HepG2 (cell line): ENCODE measurements around the gene URGCP. TPM values are rescaled to one million over a fixed set of nuclear protein-coding genes. Genes with fewer than 3 reads are reported as not detected.
A peak's percentile ranks its signal among the peaks of the same experiment; 100 is the strongest.

Experiments used
- ATAC-seq: fragments of 200-7000 bp; cut with Tn5 transposase; 3 replicates; pipeline ENCODE4 v1.9.1; 2020; ENCODE audit warnings: mild to moderate bottlenecking, moderate library complexity
- BruUV-seq: library from RNA; stranded (reverse); fragments of 400-500 nt; replicated peaks from 2 replicates; lab custom pipeline; 2021; lab: Mats Ljungman, UMichigan
- CTCF ChIA-PET: fragments of 300-600 bp; formaldehyde crosslinking; extraction: SDS; loops from one replicate; lab custom pipeline; 2021; ENCODE audit warnings: low total read pairs, inconsistent platforms, low intra/inter-chr PET ratio; lab: Yijun Ruan, JAX
- POLR2A ChIA-PET: fragments of 350-600 bp; sonication (Branson Sonifier 250); formaldehyde crosslinking; loops from one replicate; lab custom pipeline; 2020; ENCODE audit warnings: antibody characterized with exemption, inconsistent platforms; lab: Yijun Ruan, JAX
- DNase-seq: peaks from one replicate; pipeline ENCODE4 v3.0.0-alpha.2; 2015; ENCODE audit warnings: low spot score
- FAIRE-seq: peaks from 3 replicates; lab custom pipeline; 2011; peaks lifted over from hg19 to GRCh38; lab: Jason Lieb, UNC
- H2AFZ ChIP-seq: one replicate; pipeline ENCODE4 v1.6.1; 2011; ENCODE audit warnings: low read length, inconsistent platforms
- H3K27ac ChIP-seq: fragments of 300-600 bp; 3 replicates; pipeline ENCODE4 v1.8.0; 2011; ENCODE audit warnings: mixed run types, mild to moderate bottlenecking, mixed read lengths, low read length, inconsistent platforms; ENCODE audit not compliant: insufficient read depth; ENCODE audit errors: extremely low read length
- H3K27me3 ChIP-seq, 2 experiments: fragments of 200-600 bp in 1 of 2; 2 replicates in 1 of 2; 3 replicates in 1 of 2; pipeline versions ENCODE4 v1.6.0 to v1.8.0; 2011; ENCODE audit warnings: low read length in 2 of 2, mild to moderate bottlenecking in 2 of 2, moderate library complexity in 2 of 2, inconsistent platforms in 1 of 2; ENCODE audit not compliant: insufficient read depth in 2 of 2, control insufficient read depth in 1 of 2
- H3K36me3 ChIP-seq, 2 experiments: fragments of 200-600 bp in 1 of 2; replicated peaks in 1 of 2; 2 replicates in 1 of 2; 3 replicates in 1 of 2; pipeline versions ENCODE4 v1.5.1 to v1.8.0; 2011; ENCODE audit warnings: low read length in 2 of 2, inconsistent platforms in 1 of 2; ENCODE audit not compliant: insufficient read depth in 2 of 2, control insufficient read depth in 1 of 2
- H3K4me1 ChIP-seq: 2 replicates; pipeline ENCODE4 v1.5.1; 2012; ENCODE audit warnings: low read length, inconsistent platforms; ENCODE audit not compliant: insufficient read depth
- H3K4me2 ChIP-seq: 2 replicates; pipeline ENCODE4 v1.6.0; 2011; ENCODE audit warnings: low read depth, low read length, inconsistent platforms
- H3K4me3 ChIP-seq, 3 experiments: fragments of 200-600 bp in 1 of 3; sonication (generic), shearing (Covaris generic) in 1 of 3; replicated peaks in 1 of 3; 2 replicates each; pipeline ENCODE4 v1.5.1; 2011 to 2016; ENCODE audit warnings: low read length in 3 of 3, inconsistent platforms in 2 of 3, low read depth in 2 of 3, mild to moderate bottlenecking in 2 of 3, control low read depth in 1 of 3, mixed read lengths in 1 of 3; ENCODE audit not compliant: insufficient read depth in 1 of 3
- H3K79me2 ChIP-seq: one replicate; pipeline ENCODE4 v1.6.1; 2011; ENCODE audit warnings: low read length, inconsistent platforms; ENCODE audit not compliant: insufficient read depth
- H3K9ac ChIP-seq: 2 replicates; pipeline ENCODE4 v1.6.0; 2011; ENCODE audit warnings: mild to moderate bottlenecking, low read depth, low read length, inconsistent platforms; ENCODE audit not compliant: insufficient read depth
- H3K9me3 ChIP-seq: 2 replicates; pipeline ENCODE4 v1.5.1; 2012; ENCODE audit warnings: mild to moderate bottlenecking, low read length
- H4K20me1 ChIP-seq: 2 replicates; pipeline ENCODE4 v1.6.0; 2011; ENCODE audit warnings: inconsistent platforms, mild to moderate bottlenecking, low read length, moderate library complexity; ENCODE audit not compliant: insufficient read depth
- NCOR1 ChIP-seq: fragments of 200-600 bp; sonication (generic); IDR thresholded peaks from 2 replicates; pipeline ENCODE4 v1.7.0; 2017; ENCODE audit warnings: antibody characterized with exemption, low read length, borderline replicate concordance
- NFKB2 ChIP-seq: sonication (generic); formaldehyde crosslinking; IDR thresholded peaks from 2 replicates; pipeline ENCODE4 v1.4.0; 2020; ENCODE audit warnings: missing genetic modification reagents, borderline replicate concordance
- RARA ChIP-seq: IDR thresholded peaks from 2 replicates; pipeline ENCODE4 v1.6.1; 2016; ENCODE audit warnings: missing genetic modification reagents, missing compliant biosample characterization
- RXRA ChIP-seq: sonication (generic); formaldehyde crosslinking; IDR thresholded peaks from 2 replicates; pipeline ENCODE4 v1.5.1; 2020; ENCODE audit warnings: missing genetic modification reagents
- SKI ChIP-seq: fragments of 450-650 bp; IDR thresholded peaks from one replicate; pipeline ENCODE4 v1.6.1; 2018; ENCODE audit warnings: mild to moderate bottlenecking; ENCODE audit not compliant: partially characterized antibody
- TBL1XR1 ChIP-seq: fragments of 150-350 bp; IDR thresholded peaks from 2 replicates; pipeline ENCODE4 v1.6.1; 2014; ENCODE audit warnings: borderline replicate concordance, low read length; ENCODE audit not compliant: partially characterized antibody
- ZNF18 ChIP-seq: sonication (generic); formaldehyde crosslinking; IDR thresholded peaks from 2 replicates; pipeline ENCODE4 v1.8.0; 2022; ENCODE audit warnings: mild to moderate bottlenecking, missing genetic modification reagents; ENCODE audit not compliant: insufficient replicate concordance
- ZNF543 ChIP-seq: sonication (generic); formaldehyde crosslinking; IDR thresholded peaks from 2 replicates; pipeline ENCODE4 v1.4.0; 2020; ENCODE audit warnings: mild to moderate bottlenecking, missing genetic modification reagents
- in situ Hi-C: cut with HindIII; loops from 2 replicates; pipeline ENCODE4 v1.10.0; 2017; ENCODE audit warnings: low pct_unique_long_range_greater_than_20kb; ENCODE audit not compliant: extremely low pct_ligation_motif_present
- intact Hi-C: fragments of 100-400 bp; cut with micrococcal nuclease; formaldehyde crosslinking; loops from one replicate; pipeline ENCODE4 v1.10.0; 2022; ENCODE audit not compliant: unreplicated experiment
- polyA plus RNA-seq, 8 experiments: library from polyadenylated mRNA; depleted of rRNA in 3 of 8; stranded (reverse) in 7 of 8; unstranded in 1 of 8; fragments of >200 nt; fragmentation: Illumina TruSeq in 4 of 8; extraction: Trizol in 4 of 8; gene quantifications; 2 replicates each; pipeline versions ENCODE4 v1.2.1 to v1.2.3, GENCODE V29; 2011 to 2016; ENCODE audit warnings: low read depth in 4 of 8, missing spikeins in 1 of 8, mixed read lengths in 1 of 8; ENCODE audit not compliant: insufficient read depth in 1 of 8
- total RNA-seq, 5 experiments: library from RNA; depleted of rRNA; stranded (reverse); fragments of >200 nt; fragmentation: Illumina TruSeq; extraction: Trizol; gene quantifications; 2 replicates each; pipeline ENCODE4 v1.2.3, GENCODE V29; 2016; ENCODE audit warnings: low read depth in 1 of 5

Gene URGCP
- total and polyA plus RNA-seq, 2 of the 13 experiments (the other 11 are each of a cell fraction or from before 2014, with no cell fraction given): 22.3 to 25.8 TPM

DNA sequence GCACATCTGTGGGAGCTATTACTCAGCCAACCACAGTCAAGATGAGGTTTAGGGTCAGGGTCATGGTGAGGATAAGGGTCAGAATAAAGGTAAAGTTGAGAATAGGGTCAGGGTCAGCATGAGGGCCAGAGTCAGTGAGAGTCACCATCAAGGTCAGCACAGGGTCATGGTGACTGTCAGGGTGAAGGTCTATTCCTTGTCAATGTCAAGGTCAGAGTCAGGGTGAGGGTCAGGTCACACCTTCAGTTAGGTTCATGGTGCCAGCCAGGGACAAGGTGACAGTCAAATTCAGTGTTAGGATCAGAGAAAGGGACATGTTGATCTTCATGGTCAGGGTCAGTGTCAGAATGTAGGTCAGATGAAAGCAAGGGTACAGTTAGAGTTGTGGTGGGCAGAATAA is 51.2 kb downstream of the URGCP start:
- no peaks in the 10 kb centered on the region for H4K20me1 ChIP-seq
- POLR2A ChIA-PET: no interaction called here
- no peaks in the 10 kb centered on the region; a peak in 1 of 5 replicates for H3K27me3 ChIP-seq
- H2AFZ ChIP-seq: no peak overlapping the region
- in situ Hi-C loops (no loop called here), intact Hi-C loops (no loop called here)
- ATAC-seq (no peak), DNase-seq (no peak), FAIRE-seq (no peak)
- no TSS peak for BruUV-seq
- CTCF ChIA-PET: no interaction called here
- H3K9ac ChIP-seq: no peak overlapping the region
- H3K79me2 ChIP-seq: no peaks in the 10 kb centered on the region
- H3K4me1 ChIP-seq: peaks cover 9% of the 10 kb centered on the region; the same call in 1 of the 2 replicates
- TF ChIP-seq ZNF543 (CRISPR knock-in tag): no peak
- TF ChIP-seq RARA: peak; percentile 87
- no peak for TF ChIP-seq ZNF18 (CRISPR knock-in tag)
- peak; percentile 90 for TF ChIP-seq SKI
- TF ChIP-seq NFKB2 (CRISPR knock-in tag): no peak
- TF ChIP-seq RXRA (CRISPR knock-in tag): peak; percentile 44; the same call in 1 of the 2 replicates
- peak; percentile 73; the same call in 1 of the 2 replicates for TF ChIP-seq NCOR1
- TF ChIP-seq TBL1XR1: peak; percentile 73
- no peaks in the 10 kb centered on the region for H3K9me3 ChIP-seq
- H3K4me3 ChIP-seq: no peak overlapping the region
- H3K4me2 ChIP-seq: no peak overlapping the region
- H3K36me3 ChIP-seq: no peaks in the 10 kb centered on the region; a peak in 1 of 5 replicates
- no peak overlapping the region for H3K27ac ChIP-seq
